Activated T-cell treated with anti-CD3 and anti-CD28 coated beads, Interleukin-2, amount 50 U/mL, for 4 hours (primary cell): ENCODE data around the gene FKTN. TPM values are rescaled to one million over a fixed set of nuclear protein-coding genes. Genes with fewer than 3 reads are reported as not detected.
A peak's percentile ranks its signal among the peaks of the same experiment; 100 is the strongest.
"Not testable (repeated sequence)": the region's sequence is repeated elsewhere in the genome, so short reads cannot be mapped to it uniquely, and the experiment has no call there.

ENCODE experiments used
- ATAC-seq, 2 donors: fragments of 200-7000 bp; cut with Tn5 transposase; one replicate each; pipeline ENCODE4 v1.10.0; 2021
- DNase-seq: peaks from one replicate; pipeline ENCODE4 v3.0.0-alpha.2; 2020
- H3K27me3 Mint-ChIP-seq: one replicate; pipeline ENCODE4 v1.8.0; 2021; ENCODE audit warnings: low read depth, mixed read lengths
- H3K36me3 Mint-ChIP-seq: one replicate; pipeline ENCODE4 v1.8.0; 2022; ENCODE audit warnings: mixed read lengths; ENCODE audit not compliant: insufficient read depth
- H3K4me1 Mint-ChIP-seq: one replicate; pipeline ENCODE4 v1.8.0; 2021; ENCODE audit warnings: low read depth, mixed read lengths
- H3K4me3 Mint-ChIP-seq: one replicate; pipeline ENCODE4 v1.8.0; 2021; ENCODE audit warnings: mild to moderate bottlenecking, moderate library complexity, mixed read lengths
- H3K9me3 Mint-ChIP-seq: one replicate; pipeline ENCODE4 v1.8.0; 2021; ENCODE audit warnings: mixed read lengths
- total RNA-seq, 3 donors: library from RNA; stranded (reverse); gene quantifications; one replicate each; pipeline ENCODE4 v1.2.1, GENCODE V29; 2021

FKTN gene
- 10 to 100 TPM; 12.3 to 16.7 (median 16.6) TPM for total RNA-seq

- H3K9me3 Mint-ChIP-seq: no peaks in the 10 kb centered on the region
- peaks cover 20% of the 10 kb centered on the region for H3K36me3 Mint-ChIP-seq
- no peaks in the 10 kb centered on the region for H3K27me3 Mint-ChIP-seq
- H3K4me1 Mint-ChIP-seq: peaks cover 15% of the 10 kb centered on the region
- peak within 1 kb of the TSS; percentile 94 for H3K4me3 Mint-ChIP-seq
- peak; percentile 98 to 99 for ATAC-seq
- DNase-seq: peak; percentile 70
Measured at GRCh38 chr9:105557804-105558610, at the start of gene FKTN. FKTN (plus strand) TSS chr9:105558131; CDS start chr9:105575033, 16,902 bp downstream.

GRCh38 chr9:105508530-105508929 lies 49.4 kb upstream of the FKTN start:
- Mint-ChIP-seq H3K36me3 (peaks cover 2% of the 10 kb centered on the region), H3K4me3 (no peak overlapping the region), H3K9me3 (no peaks in the 10 kb centered on the region), H3K27me3 (no peaks in the 10 kb centered on the region), H3K4me1 (no peaks in the 10 kb centered on the region)
- DNase-seq (no peak), ATAC-seq (no peak)

- Mint-ChIP-seq H3K27me3 (no peaks in the 10 kb centered on the region), H3K36me3 (peaks cover 2% of the 10 kb centered on the region), H3K4me1 (no peaks in the 10 kb centered on the region), H3K9me3 (no peaks in the 10 kb centered on the region), H3K4me3 (no peak overlapping the region)
- ATAC-seq: no peak
- no peak for DNase-seq
Measured at GRCh38 chr9:105510024-105510423, 47.9 kb upstream of the FKTN start.

- H3K4me3 Mint-ChIP-seq: no peak overlapping the region
- DNase-seq (no peak), ATAC-seq (no peak)
- no peaks in the 10 kb centered on the region for H3K4me1 Mint-ChIP-seq
- no peaks in the 10 kb centered on the region for H3K9me3 Mint-ChIP-seq
- H3K27me3 Mint-ChIP-seq: no peaks in the 10 kb centered on the region
- no peaks in the 10 kb centered on the region for H3K36me3 Mint-ChIP-seq
Measured at GRCh38 chr9:105511446-105511845, 46.5 kb upstream of the FKTN start.

GRCh38 chr9:105515811-105516413 lies 42.0 kb upstream of the FKTN start:
- ATAC-seq (no peak), DNase-seq (no peak)
- H3K4me1 Mint-ChIP-seq: no peaks in the 10 kb centered on the region
- no peaks in the 10 kb centered on the region for H3K27me3 Mint-ChIP-seq
- no peak overlapping the region for H3K4me3 Mint-ChIP-seq
- no peaks in the 10 kb centered on the region for H3K9me3 Mint-ChIP-seq
- H3K36me3 Mint-ChIP-seq: no peaks in the 10 kb centered on the region

- not testable (repeated sequence) for H3K36me3 Mint-ChIP-seq, H3K27me3 Mint-ChIP-seq, H3K4me1 Mint-ChIP-seq, H3K4me3 Mint-ChIP-seq, H3K9me3 Mint-ChIP-seq
- DNase-seq: peak; percentile 10
- ATAC-seq: peak; percentile 91 to 93
Measured at GRCh38 chr9:105519710-105520369, 38.1 kb upstream of the FKTN start.

GRCh38 chr9:105520992-105521391 lies 36.9 kb upstream of the FKTN start:
- not testable (repeated sequence) for H3K27me3 Mint-ChIP-seq, H3K9me3 Mint-ChIP-seq, H3K4me1 Mint-ChIP-seq, DNase-seq, ATAC-seq, H3K4me3 Mint-ChIP-seq, H3K36me3 Mint-ChIP-seq

GRCh38 chr9:105522618-105523385 lies 35.1 kb upstream of the FKTN start:
- not testable (repeated sequence) for H3K9me3 Mint-ChIP-seq

GRCh38 chr9:105531530-105531929 lies 26.4 kb upstream of the FKTN start:
- no peak overlapping the region for H3K4me3 Mint-ChIP-seq
- no peaks in the 10 kb centered on the region for H3K27me3 Mint-ChIP-seq

More at GRCh38 chr9:105522618-105523385, 35.1 kb upstream of the FKTN start:
- H3K27me3 Mint-ChIP-seq, ATAC-seq, H3K4me1 Mint-ChIP-seq, H3K4me3 Mint-ChIP-seq, DNase-seq, H3K36me3 Mint-ChIP-seq: not testable (repeated sequence)

GRCh38 chr9:105535920-105536668 lies 21.8 kb upstream of the FKTN start:
- Mint-ChIP-seq H3K4me3 (no peak overlapping the region), H3K9me3 (no peaks in the 10 kb centered on the region), H3K36me3 (peaks cover 3% of the 10 kb centered on the region), H3K27me3 (no peaks in the 10 kb centered on the region), H3K4me1 (peaks cover 5% of the 10 kb centered on the region)
- DNase-seq (no peak), ATAC-seq (peak in 1 of 2 donors; percentile 30)

More at GRCh38 chr9:105531530-105531929, 26.4 kb upstream of the FKTN start:
- H3K9me3 Mint-ChIP-seq: peaks cover 14% of the 10 kb centered on the region
- peaks cover 5% of the 10 kb centered on the region for H3K36me3 Mint-ChIP-seq
- DNase-seq (no peak), ATAC-seq (no peak)
- peaks cover 5% of the 10 kb centered on the region for H3K4me1 Mint-ChIP-seq

GRCh38 chr9:105539452-105539851 lies 18.5 kb upstream of the FKTN start:
- ATAC-seq: no peak
- H3K36me3 Mint-ChIP-seq: peaks cover 3% of the 10 kb centered on the region
- no peak for DNase-seq
- H3K27me3 Mint-ChIP-seq: no peaks in the 10 kb centered on the region
- H3K9me3 Mint-ChIP-seq: no peaks in the 10 kb centered on the region
- peaks cover 5% of the 10 kb centered on the region for H3K4me1 Mint-ChIP-seq
- H3K4me3 Mint-ChIP-seq: no peak overlapping the region

GRCh38 chr9:105541838-105542237 lies 16.1 kb upstream of the FKTN start:
- DNase-seq (no peak), ATAC-seq (peak; percentile 98 to 99)
- no peaks in the 10 kb centered on the region for H3K9me3 Mint-ChIP-seq
- H3K27me3 Mint-ChIP-seq: no peaks in the 10 kb centered on the region
- no peaks in the 10 kb centered on the region for H3K36me3 Mint-ChIP-seq
- peaks cover 3% of the 10 kb centered on the region for H3K4me1 Mint-ChIP-seq
- H3K4me3 Mint-ChIP-seq: no peak overlapping the region

- no peak for ATAC-seq
- Mint-ChIP-seq H3K27me3 (no peaks in the 10 kb centered on the region), H3K36me3 (peaks cover 5% of the 10 kb centered on the region), H3K9me3 (no peaks in the 10 kb centered on the region), H3K4me1 (peaks cover 10% of the 10 kb centered on the region), H3K4me3 (no peak overlapping the region)
- DNase-seq: no peak
Measured at GRCh38 chr9:105554042-105554441, 3.9 kb upstream of the FKTN start.
